AG09309 (cell line): ENCODE data around the gene ESYT3.

Experiments
- DNase-seq: peaks from one replicate; pipeline ENCODE4 v3.0.0-alpha.2; 2010; ENCODE audit warnings: low read depth
- H3K4me3 ChIP-seq: 2 replicates; pipeline ENCODE4 v1.5.1; 2011; ENCODE audit warnings: mild to moderate bottlenecking, low read depth, low read length, moderate library complexity; ENCODE audit not compliant: control insufficient read depth
- TF ChIP-seq, protein P1 (sequence below): IDR thresholded peaks from 2 replicates; pipeline ENCODE4 v1.5.1; 2011; ENCODE audit warnings: mild to moderate bottlenecking, low read depth, low read length, inconsistent platforms; ENCODE audit not compliant: insufficient read depth, control insufficient read depth; ENCODE audit errors: missing control alignments

The ESYT3 gene

DNA sequence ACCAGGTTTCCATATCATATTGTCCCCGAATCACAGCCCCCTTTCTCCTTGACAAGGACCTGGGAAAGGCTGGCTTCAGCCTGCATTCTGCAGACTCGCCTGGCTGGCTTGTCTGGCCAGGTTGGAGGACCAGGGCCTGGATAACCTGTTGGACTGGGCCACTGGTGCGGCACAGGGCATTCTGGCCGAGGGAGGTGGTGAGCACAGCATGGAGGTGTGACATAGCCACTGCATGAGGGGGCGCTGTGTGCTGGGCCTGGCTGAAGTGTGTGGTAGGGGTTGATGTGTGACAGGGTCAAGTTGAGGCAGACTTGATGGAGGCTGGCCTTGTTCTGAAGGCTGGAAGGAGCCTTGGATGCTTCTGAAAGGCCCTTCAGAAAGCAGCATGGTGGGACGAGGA is 2.9 kb downstream of the ESYT3 start:
- no peak for DNase-seq
- TF ChIP-seq, protein P1, sequence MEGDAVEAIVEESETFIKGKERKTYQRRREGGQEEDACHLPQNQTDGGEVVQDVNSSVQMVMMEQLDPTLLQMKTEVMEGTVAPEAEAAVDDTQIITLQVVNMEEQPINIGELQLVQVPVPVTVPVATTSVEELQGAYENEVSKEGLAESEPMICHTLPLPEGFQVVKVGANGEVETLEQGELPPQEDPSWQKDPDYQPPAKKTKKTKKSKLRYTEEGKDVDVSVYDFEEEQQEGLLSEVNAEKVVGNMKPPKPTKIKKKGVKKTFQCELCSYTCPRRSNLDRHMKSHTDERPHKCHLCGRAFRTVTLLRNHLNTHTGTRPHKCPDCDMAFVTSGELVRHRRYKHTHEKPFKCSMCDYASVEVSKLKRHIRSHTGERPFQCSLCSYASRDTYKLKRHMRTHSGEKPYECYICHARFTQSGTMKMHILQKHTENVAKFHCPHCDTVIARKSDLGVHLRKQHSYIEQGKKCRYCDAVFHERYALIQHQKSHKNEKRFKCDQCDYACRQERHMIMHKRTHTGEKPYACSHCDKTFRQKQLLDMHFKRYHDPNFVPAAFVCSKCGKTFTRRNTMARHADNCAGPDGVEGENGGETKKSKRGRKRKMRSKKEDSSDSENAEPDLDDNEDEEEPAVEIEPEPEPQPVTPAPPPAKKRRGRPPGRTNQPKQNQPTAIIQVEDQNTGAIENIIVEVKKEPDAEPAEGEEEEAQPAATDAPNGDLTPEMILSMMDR, result no peak
- no peak overlapping the region for H3K4me3 ChIP-seq

DNA sequence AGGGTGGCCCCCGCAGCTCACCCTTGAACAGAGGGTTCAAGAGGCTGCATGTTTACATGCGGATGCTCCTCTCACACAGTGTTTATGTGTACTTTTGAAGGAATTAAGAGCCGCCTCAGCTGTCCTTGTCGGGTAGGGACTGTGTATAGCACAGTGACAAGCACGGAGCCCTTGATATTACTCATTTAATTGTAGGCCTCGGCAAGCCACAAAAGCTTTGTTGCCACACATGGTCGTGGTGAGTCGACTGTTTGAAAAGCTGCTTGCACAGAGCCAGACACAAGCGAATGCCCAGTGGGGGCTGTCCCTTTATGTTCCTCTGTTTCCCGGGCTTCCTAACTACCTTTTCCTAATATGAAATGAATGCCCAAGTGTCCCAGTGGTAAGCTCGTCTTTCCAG is 4.5 kb downstream of the ESYT3 start:
- DNase-seq, result no peak
- TF ChIP-seq, protein P1, result no peak
- no peak overlapping the region for H3K4me3 ChIP-seq

DNA sequence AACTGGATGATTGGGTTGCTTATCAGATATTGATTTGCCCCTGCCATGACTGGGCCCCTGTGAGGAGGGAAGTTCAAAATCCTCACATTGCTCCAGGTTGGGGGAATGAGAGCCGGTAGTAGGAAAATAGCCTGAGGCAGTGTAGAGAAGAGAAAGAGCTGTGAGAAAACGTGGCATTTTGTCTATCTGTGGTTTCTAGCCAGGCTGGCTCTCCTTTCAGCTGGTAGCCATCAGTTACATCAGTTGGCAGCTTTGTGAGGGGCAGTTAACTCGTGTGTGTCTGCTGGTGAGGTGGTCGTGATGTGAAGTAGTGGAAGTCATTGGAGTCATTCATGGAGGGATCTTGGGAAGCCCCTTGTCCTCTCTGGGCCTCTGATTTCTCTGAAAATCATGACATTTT is 5.2 kb downstream of the ESYT3 start:
- no peak for DNase-seq
- TF ChIP-seq, protein P1, result no peak
- H3K4me3 ChIP-seq, result no peak overlapping the region

DNA sequence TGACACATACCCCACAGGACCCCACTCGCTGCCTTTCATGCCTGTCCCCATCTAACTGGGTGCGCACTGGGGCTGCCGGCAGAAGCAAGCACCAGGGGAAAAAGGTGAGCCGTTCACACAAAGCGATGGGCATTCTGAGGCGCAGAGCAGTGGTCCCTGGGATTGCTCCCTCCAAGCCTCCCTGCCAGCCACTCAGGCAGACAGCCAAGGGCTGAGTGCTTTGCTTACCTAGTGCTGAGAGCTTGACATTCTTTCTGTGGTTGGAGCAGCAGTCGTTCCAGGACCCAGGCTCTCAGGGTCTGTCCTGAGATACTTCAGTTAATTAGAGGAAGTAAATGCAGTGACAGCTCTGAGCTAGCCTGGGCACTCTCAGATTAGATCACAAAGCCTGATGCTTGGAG is 5.7 kb downstream of the ESYT3 start:
- no peak for DNase-seq

DNA sequence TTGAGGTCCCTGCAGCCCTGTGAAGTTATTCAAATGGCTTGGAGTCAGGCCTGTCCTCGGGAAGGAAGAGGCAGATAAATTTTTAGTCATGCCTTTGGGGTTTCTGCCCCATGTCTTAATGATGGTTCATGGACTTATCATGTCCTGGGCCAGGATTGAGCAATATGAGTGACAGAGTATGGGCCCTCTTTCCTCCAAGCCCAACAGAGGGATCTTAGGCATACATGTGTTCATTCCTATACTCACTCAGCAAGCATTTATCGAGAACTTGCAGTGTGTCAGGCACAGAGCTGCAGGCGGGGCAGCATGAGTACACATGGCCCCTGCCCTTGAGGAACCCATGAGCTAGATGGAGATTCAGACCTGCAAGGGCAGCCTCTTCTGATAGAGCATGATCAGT is 6.2 kb downstream of the ESYT3 start:
- no peak overlapping the region for H3K4me3 ChIP-seq
- TF ChIP-seq, protein P1, result no peak
- DNase-seq, result no peak

More for the DNA sequence above, 5.7 kb downstream of the ESYT3 start:
- TF ChIP-seq, protein P1, result no peak
- H3K4me3 ChIP-seq, result no peak overlapping the region

DNA sequence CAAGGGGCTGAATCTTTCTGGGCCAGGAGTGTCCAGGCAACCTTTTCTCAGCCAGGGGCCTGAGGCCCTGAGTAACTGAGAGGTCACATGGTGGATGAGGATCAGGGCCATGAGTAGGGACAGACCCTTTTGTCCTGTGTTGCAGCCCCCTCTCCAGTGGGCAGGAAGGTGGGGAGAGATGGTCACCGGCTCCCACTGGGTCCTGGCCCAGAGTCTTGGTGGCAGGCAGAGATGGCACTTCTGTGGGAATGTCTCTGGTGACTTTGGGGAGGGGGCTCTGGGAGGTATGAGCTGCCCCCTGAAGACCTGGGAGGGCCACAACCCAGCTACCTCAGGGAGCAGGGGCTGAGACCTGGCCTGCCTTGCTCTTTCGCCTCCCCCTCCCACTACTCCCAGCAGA is 6.8 kb downstream of the ESYT3 start:
- TF ChIP-seq, protein P1, result no peak
- no peak for DNase-seq
- no peak overlapping the region for H3K4me3 ChIP-seq

DNA sequence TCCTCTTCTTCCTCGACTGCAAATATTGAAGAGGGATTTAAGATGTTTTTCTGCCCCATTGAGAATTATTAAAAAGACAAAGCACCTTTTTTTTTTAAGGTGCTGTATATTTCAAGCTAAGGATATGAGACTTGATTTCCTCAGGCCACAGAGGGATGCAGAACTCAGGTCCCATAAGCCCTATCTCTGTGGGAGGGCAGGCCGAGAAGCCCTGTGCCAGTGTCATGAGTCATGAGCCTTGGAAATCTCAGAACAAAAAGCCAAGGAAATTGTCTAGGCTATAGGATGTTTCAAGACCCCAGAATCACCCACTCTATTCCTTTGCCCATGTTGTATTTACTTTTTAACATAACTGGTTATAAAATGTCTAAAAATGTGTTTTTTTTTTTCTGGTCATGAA is 7.3 kb downstream of the ESYT3 start:
- TF ChIP-seq, protein P1, result no peak
- H3K4me3 ChIP-seq, result no peak overlapping the region
- DNase-seq, result no peak
